HEK293 (cell line): ENCODE results near the gene RASEF.

Experiments used
- CTCF ChIA-PET: fragments of 350-600 bp; formaldehyde crosslinking; extraction: SDS; loops from one replicate; lab custom pipeline; 2021; ENCODE audit warnings: antibody characterized with exemption; lab: Yijun Ruan, JAX
- POLR2A ChIA-PET: fragments of 300-600 bp; formaldehyde crosslinking; extraction: SDS; loops from one replicate; lab custom pipeline; 2020; ENCODE audit warnings: antibody characterized with exemption, inconsistent platforms; lab: Yijun Ruan, JAX
- H3K27ac ChIP-seq: fragments of 200-500 bp; sonication (Bioruptor generic); 2 replicates; pipeline ENCODE4 v1.5.1; 2014; ENCODE audit warnings: low read depth, low read length, control low read depth, inconsistent platforms; ENCODE audit errors: extremely low read depth
- H3K36me3 ChIP-seq, 2 experiments: fragments of 200-500 bp in 1 of 2; sonication (Bioruptor generic) in 1 of 2; 1 replicate in 1 of 2; 2 replicates in 1 of 2; pipeline ENCODE4 v1.5.1; 2014 to 2017; ENCODE audit warnings: inconsistent platforms in 2 of 2, low read length in 2 of 2; ENCODE audit not compliant: control insufficient read depth in 2 of 2, insufficient read depth in 1 of 2
- H3K4me1 ChIP-seq: fragments of 200-500 bp; sonication (Bioruptor generic); 2 replicates; pipeline ENCODE4 v1.5.1; 2014; ENCODE audit warnings: mild to moderate bottlenecking, low read length, inconsistent platforms; ENCODE audit not compliant: control insufficient read depth, insufficient read depth
- H3K4me3 ChIP-seq: 2 replicates; pipeline ENCODE4 v1.5.1; 2011; ENCODE audit warnings: low read depth, mild to moderate bottlenecking, control low read depth, low read length, moderate library complexity
- H3K9me3 ChIP-seq: fragments of 200-500 bp; sonication (Bioruptor generic); 2 replicates; pipeline ENCODE4 v1.5.1; 2014; ENCODE audit warnings: low read depth, low read length, inconsistent platforms; ENCODE audit not compliant: control insufficient read depth, insufficient read depth
- GLI4 ChIP-seq: fragments of 450-650 bp; formaldehyde crosslinking; IDR thresholded peaks from 2 replicates; pipeline ENCODE4 v1.5.1; 2016; ENCODE audit warnings: missing biosample characterization, missing genetic modification characterization
- KLF10 ChIP-seq: fragments of 450-650 bp; IDR thresholded peaks from 2 replicates; pipeline ENCODE4 v1.5.1; 2018; ENCODE audit warnings: missing biosample characterization, mild to moderate bottlenecking, missing genetic modification characterization
- KLF16 ChIP-seq: fragments of 450-650 bp; formaldehyde crosslinking; IDR thresholded peaks from 2 replicates; pipeline ENCODE4 v1.5.1; 2017; ENCODE audit warnings: missing biosample characterization, missing genetic modification characterization
- KLF9 ChIP-seq: fragments of 450-650 bp; formaldehyde crosslinking; IDR thresholded peaks from 2 replicates; pipeline ENCODE4 v1.5.1; 2016; ENCODE audit warnings: missing biosample characterization, missing genetic modification characterization, low read depth
- OSR2 ChIP-seq: fragments of 450-650 bp; formaldehyde crosslinking; IDR thresholded peaks from 2 replicates; pipeline ENCODE4 v1.5.1; 2016; ENCODE audit warnings: missing biosample characterization, missing genetic modification characterization
- PRDM1 ChIP-seq: fragments of 450-650 bp; formaldehyde crosslinking; IDR thresholded peaks from 2 replicates; pipeline ENCODE4; 2016; ENCODE audit warnings: missing biosample characterization, missing genetic modification characterization
- TRIM28 ChIP-seq: IDR thresholded peaks from 2 replicates; pipeline ENCODE4 v1.6.1; 2011; ENCODE audit warnings: low read length, control low read depth, borderline replicate concordance
- ZBTB8A ChIP-seq: fragments of 450-650 bp; formaldehyde crosslinking; IDR thresholded peaks from 2 replicates; pipeline ENCODE4 v1.5.1; 2016; ENCODE audit warnings: missing biosample characterization, missing genetic modification characterization
- ZNF169 ChIP-seq: fragments of 450-650 bp; formaldehyde crosslinking; IDR thresholded peaks from 2 replicates; pipeline ENCODE4 v1.5.1; 2016; ENCODE audit warnings: missing biosample characterization, missing genetic modification characterization
- ZNF184 ChIP-seq: fragments of 450-650 bp; IDR thresholded peaks from 2 replicates; pipeline ENCODE4 v1.5.1; 2018; ENCODE audit warnings: missing biosample characterization, mild to moderate bottlenecking, missing genetic modification characterization
- ZNF19 ChIP-seq: fragments of 450-650 bp; formaldehyde crosslinking; IDR thresholded peaks from 2 replicates; pipeline ENCODE4; 2016; ENCODE audit warnings: missing biosample characterization, missing genetic modification characterization, low read depth
- ZNF248 ChIP-seq: fragments of 450-650 bp; formaldehyde crosslinking; IDR thresholded peaks from 2 replicates; pipeline ENCODE4 v1.5.1; 2017; ENCODE audit warnings: missing biosample characterization, missing genetic modification characterization
- ZNF792 ChIP-seq: fragments of 450-650 bp; formaldehyde crosslinking; IDR thresholded peaks from 2 replicates; pipeline ENCODE4 v1.5.1; 2016; ENCODE audit warnings: missing biosample characterization, missing genetic modification characterization
- ZNF843 ChIP-seq: fragments of 450-650 bp; formaldehyde crosslinking; IDR thresholded peaks from 2 replicates; pipeline ENCODE4 v1.5.1; 2016; ENCODE audit warnings: missing biosample characterization, missing genetic modification characterization
- ZSCAN30 ChIP-seq: fragments of 450-650 bp; IDR thresholded peaks from 2 replicates; pipeline ENCODE4 v1.5.1; 2018; ENCODE audit warnings: missing biosample characterization, mild to moderate bottlenecking, missing genetic modification characterization, moderate library complexity
- TF ChIP-seq, protein P1 (sequence below): fragments of 450-650 bp; formaldehyde crosslinking; IDR thresholded peaks from 2 replicates; pipeline ENCODE4 v1.5.1; 2017; ENCODE audit warnings: missing biosample characterization, missing genetic modification characterization
- TF ChIP-seq, protein P2 (sequence below): fragments of 450-650 bp; formaldehyde crosslinking; IDR thresholded peaks from 2 replicates; pipeline ENCODE4 v1.5.1; 2017; ENCODE audit warnings: missing biosample characterization, mild to moderate bottlenecking, missing genetic modification characterization, moderate library complexity
- TF ChIP-seq, protein P3 (sequence below): fragments of 450-650 bp; formaldehyde crosslinking; IDR thresholded peaks from 2 replicates; pipeline ENCODE4 v1.5.1; 2016; ENCODE audit warnings: missing biosample characterization, missing genetic modification characterization
- TF ChIP-seq, protein P4 (sequence below): fragments of 450-650 bp; IDR thresholded peaks from 2 replicates; pipeline ENCODE4 v1.5.1; 2018; ENCODE audit warnings: missing biosample characterization, mild to moderate bottlenecking, missing genetic modification characterization

The RASEF gene

GRCh38 chr9:82957529-82958379 lies 105.2 kb downstream of the RASEF start (continued):
- peak; percentile 61 for TF ChIP-seq KLF10
- TF ChIP-seq ZNF843 (tag by site-specific recombination): peak; percentile 85
- 0 out of 2 replicates have a peak, but pooled peaks have one; percentile 16 for TF ChIP-seq ZBTB8A
- TF ChIP-seq OSR2: peak; percentile 86
- TF ChIP-seq KLF9 (tag by site-specific recombination): peak; percentile 41; the same call in 1 of the 2 replicates
- peak; percentile 81; the same call in 1 of the 2 replicates for TF ChIP-seq TRIM28
- TF ChIP-seq, protein P1, sequence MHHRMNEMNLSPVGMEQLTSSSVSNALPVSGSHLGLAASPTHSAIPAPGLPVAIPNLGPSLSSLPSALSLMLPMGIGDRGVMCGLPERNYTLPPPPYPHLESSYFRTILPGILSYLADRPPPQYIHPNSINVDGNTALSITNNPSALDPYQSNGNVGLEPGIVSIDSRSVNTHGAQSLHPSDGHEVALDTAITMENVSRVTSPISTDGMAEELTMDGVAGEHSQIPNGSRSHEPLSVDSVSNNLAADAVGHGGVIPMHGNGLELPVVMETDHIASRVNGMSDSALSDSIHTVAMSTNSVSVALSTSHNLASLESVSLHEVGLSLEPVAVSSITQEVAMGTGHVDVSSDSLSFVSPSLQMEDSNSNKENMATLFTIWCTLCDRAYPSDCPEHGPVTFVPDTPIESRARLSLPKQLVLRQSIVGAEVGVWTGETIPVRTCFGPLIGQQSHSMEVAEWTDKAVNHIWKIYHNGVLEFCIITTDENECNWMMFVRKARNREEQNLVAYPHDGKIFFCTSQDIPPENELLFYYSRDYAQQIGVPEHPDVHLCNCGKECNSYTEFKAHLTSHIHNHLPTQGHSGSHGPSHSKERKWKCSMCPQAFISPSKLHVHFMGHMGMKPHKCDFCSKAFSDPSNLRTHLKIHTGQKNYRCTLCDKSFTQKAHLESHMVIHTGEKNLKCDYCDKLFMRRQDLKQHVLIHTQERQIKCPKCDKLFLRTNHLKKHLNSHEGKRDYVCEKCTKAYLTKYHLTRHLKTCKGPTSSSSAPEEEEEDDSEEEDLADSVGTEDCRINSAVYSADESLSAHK (tag by site-specific recombination): peak; percentile 85
- TF ChIP-seq ZNF19 (tag by site-specific recombination): no peak
- TF ChIP-seq KLF16 (tag by site-specific recombination): no peak
- no peak for TF ChIP-seq GLI4 (tag by site-specific recombination)
- TF ChIP-seq, protein P2, sequence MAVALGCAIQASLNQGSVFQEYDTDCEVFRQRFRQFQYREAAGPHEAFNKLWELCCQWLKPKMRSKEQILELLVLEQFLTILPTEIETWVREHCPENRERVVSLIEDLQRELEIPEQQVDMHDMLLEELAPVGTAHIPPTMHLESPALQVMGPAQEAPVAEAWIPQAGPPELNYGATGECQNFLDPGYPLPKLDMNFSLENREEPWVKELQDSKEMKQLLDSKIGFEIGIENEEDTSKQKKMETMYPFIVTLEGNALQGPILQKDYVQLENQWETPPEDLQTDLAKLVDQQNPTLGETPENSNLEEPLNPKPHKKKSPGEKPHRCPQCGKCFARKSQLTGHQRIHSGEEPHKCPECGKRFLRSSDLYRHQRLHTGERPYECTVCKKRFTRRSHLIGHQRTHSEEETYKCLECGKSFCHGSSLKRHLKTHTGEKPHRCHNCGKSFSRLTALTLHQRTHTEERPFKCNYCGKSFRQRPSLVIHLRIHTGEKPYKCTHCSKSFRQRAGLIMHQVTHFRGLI: peak; percentile 46; the same call in 1 of the 2 replicates
- no peak for TF ChIP-seq PRDM1 (tag by site-specific recombination)
- TF ChIP-seq ZNF184 (tag by site-specific recombination): no peak
- no peak for TF ChIP-seq ZNF169 (tag by site-specific recombination)
- TF ChIP-seq, protein P3, sequence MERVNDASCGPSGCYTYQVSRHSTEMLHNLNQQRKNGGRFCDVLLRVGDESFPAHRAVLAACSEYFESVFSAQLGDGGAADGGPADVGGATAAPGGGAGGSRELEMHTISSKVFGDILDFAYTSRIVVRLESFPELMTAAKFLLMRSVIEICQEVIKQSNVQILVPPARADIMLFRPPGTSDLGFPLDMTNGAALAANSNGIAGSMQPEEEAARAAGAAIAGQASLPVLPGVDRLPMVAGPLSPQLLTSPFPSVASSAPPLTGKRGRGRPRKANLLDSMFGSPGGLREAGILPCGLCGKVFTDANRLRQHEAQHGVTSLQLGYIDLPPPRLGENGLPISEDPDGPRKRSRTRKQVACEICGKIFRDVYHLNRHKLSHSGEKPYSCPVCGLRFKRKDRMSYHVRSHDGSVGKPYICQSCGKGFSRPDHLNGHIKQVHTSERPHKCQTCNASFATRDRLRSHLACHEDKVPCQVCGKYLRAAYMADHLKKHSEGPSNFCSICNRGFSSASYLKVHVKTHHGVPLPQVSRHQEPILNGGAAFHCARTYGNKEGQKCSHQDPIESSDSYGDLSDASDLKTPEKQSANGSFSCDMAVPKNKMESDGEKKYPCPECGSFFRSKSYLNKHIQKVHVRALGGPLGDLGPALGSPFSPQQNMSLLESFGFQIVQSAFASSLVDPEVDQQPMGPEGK (tag by site-specific recombination): peak; percentile 46; the same call in 1 of the 2 replicates
- TF ChIP-seq, protein P4, sequence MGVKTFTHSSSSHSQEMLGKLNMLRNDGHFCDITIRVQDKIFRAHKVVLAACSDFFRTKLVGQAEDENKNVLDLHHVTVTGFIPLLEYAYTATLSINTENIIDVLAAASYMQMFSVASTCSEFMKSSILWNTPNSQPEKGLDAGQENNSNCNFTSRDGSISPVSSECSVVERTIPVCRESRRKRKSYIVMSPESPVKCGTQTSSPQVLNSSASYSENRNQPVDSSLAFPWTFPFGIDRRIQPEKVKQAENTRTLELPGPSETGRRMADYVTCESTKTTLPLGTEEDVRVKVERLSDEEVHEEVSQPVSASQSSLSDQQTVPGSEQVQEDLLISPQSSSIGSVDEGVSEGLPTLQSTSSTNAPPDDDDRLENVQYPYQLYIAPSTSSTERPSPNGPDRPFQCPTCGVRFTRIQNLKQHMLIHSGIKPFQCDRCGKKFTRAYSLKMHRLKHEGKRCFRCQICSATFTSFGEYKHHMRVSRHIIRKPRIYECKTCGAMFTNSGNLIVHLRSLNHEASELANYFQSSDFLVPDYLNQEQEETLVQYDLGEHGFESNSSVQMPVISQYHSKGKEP: peak; percentile 79

GRCh38 chr9:82949203-82949602 lies 113.7 kb downstream of the RASEF start:
- POLR2A ChIA-PET: no interaction called here
- no peak overlapping the region for H3K27ac ChIP-seq
- H3K4me3 ChIP-seq: no peak overlapping the region
- CTCF ChIA-PET: interaction anchor here (0.5 to 1.2 kb wide), 5 partner anchors 11 to 651 kb away, joined by 3 read pairs; no protein-coding TSS in a partner anchor
- TF ChIP-seq ZNF248 (tag by site-specific recombination) (no peak), ZNF792 (tag by site-specific recombination) (no peak), ZSCAN30 (tag by site-specific recombination) (no peak)
- H3K36me3 ChIP-seq: no peaks in the 10 kb centered on the region
- no peaks in the 10 kb centered on the region for H3K4me1 ChIP-seq
- H3K9me3 ChIP-seq: no peaks in the 10 kb centered on the region
